ENCODE measurements around the gene HSP90AA1. TPM values are rescaled to one million over a fixed set of nuclear protein-coding genes. Genes with fewer than 3 reads are reported as not detected.

HSP90AA1 gene
- 720 to 1,265 TPM (median 801 TPM) in 5 replicates for total RNA-seq (2022; extraction: Qiagen RNA extraction)

DNA sequence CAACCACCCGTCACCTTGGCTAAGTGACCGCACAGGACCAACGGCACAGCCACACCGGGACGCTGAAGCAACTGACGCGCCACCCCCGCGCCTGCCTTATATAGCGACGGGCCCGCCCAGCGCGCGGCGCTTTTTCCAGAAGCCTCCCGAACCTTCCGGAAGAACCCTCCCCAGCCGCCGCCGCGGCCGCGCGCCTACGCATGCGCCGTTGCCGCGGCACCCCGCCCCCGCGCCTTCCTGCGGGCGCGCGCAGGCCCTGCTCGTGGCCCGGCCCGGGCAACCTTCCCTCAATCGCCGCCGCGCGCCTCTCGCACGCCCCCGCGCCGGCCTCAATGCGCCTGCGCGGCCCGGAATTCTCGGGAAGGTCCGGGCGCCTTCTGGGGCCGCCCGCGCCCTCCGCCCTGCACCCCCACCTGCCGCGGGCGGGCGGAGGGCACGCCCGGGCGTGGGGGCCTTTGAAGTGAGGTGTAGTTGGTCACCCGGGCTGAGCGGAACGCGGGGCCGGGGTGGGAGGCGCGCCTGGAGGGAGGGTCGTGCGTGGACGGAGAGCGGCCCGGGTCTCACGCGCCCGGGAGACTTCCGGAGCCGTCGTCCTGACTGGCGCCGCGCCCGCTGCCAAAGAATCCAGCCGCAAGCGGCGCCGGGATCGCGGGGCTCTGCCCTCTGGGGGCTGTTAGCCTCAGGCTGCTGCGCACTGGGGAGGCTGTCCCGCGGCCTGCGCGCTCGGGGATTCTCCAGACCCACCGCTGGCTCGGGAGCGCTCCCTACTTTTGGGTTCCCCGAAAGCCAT, at the start of gene HSP90AA1:
Gene HSP90AA1 (minus strand): TSS at position 73 of the 790 bp plus-strand sequence. CDS start 666 bp downstream, outside the sequence.

Other genes with a start within 250 kb of the HSP90AA1 start
- gene DYNC1H1, start 122.5 kb downstream of the HSP90AA1 start, total RNA-seq (2022; extraction: Qiagen RNA extraction) = 191 to 246 TPM (median 237 TPM) in 5 replicates
- gene WDR20, start 52.9 kb upstream of the HSP90AA1 start, total RNA-seq (2022; extraction: Qiagen RNA extraction) = 19.7 to 22.7 TPM (median 21.4 TPM) in 5 replicates
- gene MOK, start 218.1 kb upstream of the HSP90AA1 start, total RNA-seq (2022; extraction: Qiagen RNA extraction) = 23.3 to 26.3 TPM (median 25.2 TPM) in 5 replicates
- gene ZNF839, start 232.7 kb upstream of the HSP90AA1 start, total RNA-seq (2022; extraction: Qiagen RNA extraction) = 5.9 to 6.8 TPM (median 6.3 TPM) in 5 replicates